WI38 (cell line): ENCODE results near the gene CFAP97.
A peak's percentile ranks its signal among the peaks of the same experiment; 100 is the strongest.

Experiments used
- H3K4me3 ChIP-seq: 2 replicates; pipeline ENCODE4 v1.5.1; 2011; ENCODE audit warnings: low read depth, mild to moderate bottlenecking, control low read depth, low read length
- TF ChIP-seq, protein P1 (sequence below): IDR thresholded peaks from 2 replicates; pipeline ENCODE4 v1.5.1; 2012; ENCODE audit warnings: low read depth, mild to moderate bottlenecking, control low read depth, low read length

CFAP97 gene

GRCh38 chr4:185194924-185195888 is 8.6 kb downstream of the CFAP97 start:
- TF ChIP-seq, protein P1, sequence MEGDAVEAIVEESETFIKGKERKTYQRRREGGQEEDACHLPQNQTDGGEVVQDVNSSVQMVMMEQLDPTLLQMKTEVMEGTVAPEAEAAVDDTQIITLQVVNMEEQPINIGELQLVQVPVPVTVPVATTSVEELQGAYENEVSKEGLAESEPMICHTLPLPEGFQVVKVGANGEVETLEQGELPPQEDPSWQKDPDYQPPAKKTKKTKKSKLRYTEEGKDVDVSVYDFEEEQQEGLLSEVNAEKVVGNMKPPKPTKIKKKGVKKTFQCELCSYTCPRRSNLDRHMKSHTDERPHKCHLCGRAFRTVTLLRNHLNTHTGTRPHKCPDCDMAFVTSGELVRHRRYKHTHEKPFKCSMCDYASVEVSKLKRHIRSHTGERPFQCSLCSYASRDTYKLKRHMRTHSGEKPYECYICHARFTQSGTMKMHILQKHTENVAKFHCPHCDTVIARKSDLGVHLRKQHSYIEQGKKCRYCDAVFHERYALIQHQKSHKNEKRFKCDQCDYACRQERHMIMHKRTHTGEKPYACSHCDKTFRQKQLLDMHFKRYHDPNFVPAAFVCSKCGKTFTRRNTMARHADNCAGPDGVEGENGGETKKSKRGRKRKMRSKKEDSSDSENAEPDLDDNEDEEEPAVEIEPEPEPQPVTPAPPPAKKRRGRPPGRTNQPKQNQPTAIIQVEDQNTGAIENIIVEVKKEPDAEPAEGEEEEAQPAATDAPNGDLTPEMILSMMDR, result no peak
- no peak overlapping the region for H3K4me3 ChIP-seq

DNA sequence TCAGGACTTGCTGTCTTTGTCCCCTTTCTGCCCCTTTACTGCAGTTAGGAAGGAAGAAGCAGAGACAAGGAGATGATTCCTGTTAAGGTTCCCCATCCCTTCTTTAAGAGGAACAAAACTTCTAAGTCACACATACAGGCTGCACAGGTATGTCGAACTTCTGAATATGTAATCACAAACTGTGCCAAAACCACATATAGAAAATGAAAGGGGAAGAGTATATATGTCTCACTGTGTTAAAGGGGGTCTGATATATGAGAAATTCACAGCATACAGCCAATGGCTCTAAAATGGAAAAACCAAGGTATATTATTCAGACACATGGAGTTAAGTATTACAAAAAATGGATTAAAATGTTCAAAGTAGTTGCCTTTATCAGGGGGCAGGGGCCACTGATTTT is 11.7 kb downstream of the CFAP97 start:
- TF ChIP-seq, protein P1, result no peak
- H3K4me3 ChIP-seq, result no peak overlapping the region

GRCh38 chr4:185190306-185190856 is 13.4 kb downstream of the CFAP97 start:
- TF ChIP-seq, protein P1, result no peak
- H3K4me3 ChIP-seq, result no peak overlapping the region

DNA sequence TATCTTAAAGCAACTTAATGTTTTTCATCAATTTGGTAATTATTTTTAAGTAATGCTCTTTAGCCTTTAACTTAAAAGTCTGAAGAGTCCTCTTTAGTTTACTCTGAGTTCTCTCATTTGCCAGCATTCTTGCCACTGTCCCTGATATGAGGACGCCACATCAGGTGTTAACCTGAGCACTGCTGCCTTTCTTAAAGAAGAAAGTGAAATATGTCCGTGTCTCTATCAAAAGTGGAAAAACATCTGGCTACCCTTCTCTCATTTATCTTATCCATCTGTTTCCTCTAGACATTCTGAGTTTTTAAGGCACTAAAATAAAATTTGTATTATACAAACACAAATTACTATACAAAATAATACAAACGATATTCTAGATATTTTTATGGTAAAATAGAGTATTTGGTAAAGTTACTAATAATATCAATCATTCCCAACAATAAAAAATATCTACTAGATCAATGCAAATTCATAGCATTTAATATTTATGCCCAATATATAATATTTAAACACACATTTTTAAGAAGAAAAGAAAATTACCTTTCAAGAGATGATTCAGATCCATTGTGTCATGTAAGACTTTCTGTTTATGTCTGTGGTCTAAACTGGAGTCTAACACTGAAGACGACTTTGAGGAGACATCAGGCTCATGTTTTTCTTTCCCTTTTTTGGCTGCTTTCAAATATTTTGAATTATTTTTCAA is 14.0 kb downstream of the CFAP97 start:
- TF ChIP-seq, protein P1, result no peak
- H3K4me3 ChIP-seq, result no peak overlapping the region

- H3K4me3 ChIP-seq, result no peak overlapping the region
- TF ChIP-seq, protein P1, result no peak
These were observed 17.0 kb downstream of the CFAP97 start for GRCh38 chr4:185186769-185187168.

DNA sequence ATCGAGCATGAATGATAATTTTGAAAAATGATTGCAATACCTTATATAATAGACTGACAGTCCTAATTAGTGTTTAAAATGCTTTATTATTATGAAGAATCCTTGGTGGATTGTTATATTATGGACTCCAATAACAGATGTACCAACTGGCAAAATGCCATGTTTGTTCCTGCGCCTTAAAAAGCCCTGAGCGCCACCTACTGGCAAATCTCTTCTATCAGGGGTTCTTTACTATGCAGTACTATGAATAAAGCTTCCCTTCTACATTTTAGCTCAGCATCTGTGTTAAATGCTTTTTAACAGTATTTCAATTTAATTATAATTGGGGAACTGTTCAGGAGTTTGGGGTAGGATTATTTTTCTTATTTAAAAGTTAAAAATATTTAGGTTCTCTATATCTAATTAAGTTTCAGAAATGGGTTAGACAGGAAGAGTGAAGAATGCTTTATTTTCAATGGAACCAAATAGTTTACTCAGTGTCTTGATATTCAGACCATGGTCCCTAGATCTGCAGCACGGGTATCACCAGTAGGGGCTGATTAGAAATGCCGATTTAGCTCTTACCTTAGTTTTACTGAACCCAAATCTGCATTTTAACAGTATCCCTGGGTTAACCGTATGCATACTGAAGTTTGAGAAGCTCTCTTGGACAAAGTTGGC is 20.0 kb downstream of the CFAP97 start:
- no peak overlapping the region for H3K4me3 ChIP-seq

More for the DNA sequence above, 20.0 kb downstream of the CFAP97 start:
- TF ChIP-seq, protein P1, result peak; percentile 61
